Suppressor macrophage (primary cell): Measurements from ENCODE around the gene AP3M1.

ENCODE experiments used
- DNase-seq, 4 experiments: peaks; one replicate each; pipeline ENCODE4 v3.0.0-alpha.2; 2020 to 2022

Gene AP3M1

GRCh38 chr10:74079028-74079935 lies 71.3 kb downstream of the AP3M1 start:
- no peak for DNase-seq

- peak in 2 of 4 experiments; percentile 19 to 37 for DNase-seq
Observed at GRCh38 chr10:74078037-74078436, 72.6 kb downstream of the AP3M1 start.

DNA sequence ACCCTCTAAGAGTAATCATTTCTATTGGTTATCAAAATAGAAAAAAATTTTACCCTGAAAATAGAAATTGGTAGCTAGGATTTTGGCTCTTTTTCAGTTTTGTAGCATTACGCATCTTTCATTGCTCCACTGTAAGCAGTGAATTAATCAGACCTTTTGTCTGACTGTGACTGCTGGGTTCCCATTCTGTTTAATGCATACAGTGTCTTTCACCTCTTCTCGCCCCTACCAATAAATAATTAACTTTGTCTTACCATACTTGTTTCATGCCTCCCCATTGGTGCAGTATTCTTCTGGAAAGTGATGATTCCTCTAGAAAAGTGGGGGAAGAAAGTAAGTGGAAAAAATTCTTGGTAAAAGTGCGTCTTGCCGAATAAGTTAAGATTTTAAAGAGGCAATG lies 73.2 kb downstream of the AP3M1 start:
- no peak for DNase-seq

- DNase-seq = no peak
Observed at GRCh38 chr10:74076961-74077360, 73.7 kb downstream of the AP3M1 start.

DNA sequence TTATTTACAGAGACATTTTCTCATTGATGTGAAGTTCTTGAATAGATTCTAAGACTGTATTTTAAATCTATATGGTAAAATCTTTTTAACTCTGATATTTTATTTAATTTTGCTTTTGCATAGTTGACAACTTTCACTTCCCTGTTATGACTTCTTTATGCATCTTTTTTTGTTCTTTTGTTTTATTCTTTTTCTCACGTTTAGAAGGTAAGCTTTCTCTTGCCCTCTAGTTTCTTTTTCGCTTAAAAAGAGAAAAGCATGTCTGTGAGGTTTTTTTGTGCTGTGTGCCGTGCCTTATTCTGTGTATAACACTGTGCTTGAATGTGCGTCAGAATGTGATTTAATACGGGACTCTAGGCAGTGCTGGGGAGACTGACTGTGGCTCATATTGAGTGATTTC lies 74.7 kb downstream of the AP3M1 start:
- no peak for DNase-seq

- no peak for DNase-seq
Observed at GRCh38 chr10:74072503-74072902, 78.1 kb downstream of the AP3M1 start.

DNA sequence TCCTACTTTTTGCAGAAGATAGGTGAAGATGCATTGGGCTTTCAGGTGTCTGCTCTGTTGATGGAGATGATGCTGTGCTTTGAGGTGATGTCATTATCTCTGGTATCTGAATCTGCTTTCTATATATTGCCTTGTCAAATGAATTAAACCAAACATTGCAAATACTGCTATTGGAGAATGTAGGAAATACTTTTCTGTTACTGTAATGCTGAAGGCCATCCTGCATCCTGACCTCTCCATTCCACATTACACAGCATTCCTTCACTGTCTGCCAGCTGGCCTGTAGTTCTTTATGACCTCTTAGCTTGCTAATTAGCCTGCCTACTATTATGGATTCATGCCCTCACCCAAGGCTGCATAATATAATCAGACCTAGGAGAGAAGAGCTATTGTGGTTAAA lies 79.5 kb downstream of the AP3M1 start:
- DNase-seq = no peak
